Skin epidermis (tissue), 12 donors: ENCODE measurements around the gene CPNE5.

Experiments used
- H3K27ac ChIP-seq, 21 experiments: fragments of 200-600 bp; sonication (generic) in 11 of 21; one replicate each; pipeline ENCODE4 v1.5.0; 2020; ENCODE audit warnings: mild to moderate bottlenecking in 3 of 21, inconsistent platforms in 2 of 21, moderate library complexity in 2 of 21
- H3K4me3 ChIP-seq, 7 experiments: fragments of 200-600 bp; sonication (generic) in 2 of 7; one replicate each; pipeline ENCODE4 v1.5.0; 2020; ENCODE audit warnings: inconsistent platforms in 2 of 7, mild to moderate bottlenecking in 2 of 7, moderate library complexity in 1 of 7

The CPNE5 gene

GRCh38 chr6:36860126-36860525, 20.9 kb upstream of the CPNE5 start:
- Histone ChIP-seq H3K27ac (no peak overlapping the region), H3K4me3 (no peak overlapping the region)

- H3K27ac ChIP-seq: no peak overlapping the region
- no peak overlapping the region for H3K4me3 ChIP-seq
Measured at GRCh38 chr6:36858407-36858981, 19.2 kb upstream of the CPNE5 start.

- Histone ChIP-seq H3K27ac (no peak overlapping the region), H3K4me3 (no peak overlapping the region)
Measured at GRCh38 chr6:36857325-36857724, 18.1 kb upstream of the CPNE5 start.

- Histone ChIP-seq H3K27ac (no peak overlapping the region), H3K4me3 (no peak overlapping the region)
Measured at GRCh38 chr6:36856277-36856676, 17.0 kb upstream of the CPNE5 start.

- Histone ChIP-seq H3K4me3 (no peak overlapping the region), H3K27ac (no peak overlapping the region)
Measured at GRCh38 chr6:36855750-36856149, 16.5 kb upstream of the CPNE5 start.

GRCh38 chr6:36853325-36853724, 14.1 kb upstream of the CPNE5 start:
- Histone ChIP-seq H3K4me3 (no peak overlapping the region), H3K27ac (peak overlapping the region in 3 of 21 experiments; percentile 4 to 39 (median 25))

GRCh38 chr6:36852481-36853147, 13.4 kb upstream of the CPNE5 start:
- H3K27ac ChIP-seq: peak overlapping the region in 4 of 21 experiments; percentile 4 to 39 (median 18)

GRCh38 chr6:36851626-36852025, 12.4 kb upstream of the CPNE5 start:
- no peak overlapping the region for H3K27ac ChIP-seq
- no peak overlapping the region for H3K4me3 ChIP-seq

More at GRCh38 chr6:36852481-36853147, 13.4 kb upstream of the CPNE5 start:
- no peak overlapping the region for H3K4me3 ChIP-seq

- no peak overlapping the region for H3K27ac ChIP-seq
- H3K4me3 ChIP-seq: no peak overlapping the region
Measured at GRCh38 chr6:36851149-36851614, 11.9 kb upstream of the CPNE5 start.

GRCh38 chr6:36850021-36850420, 10.8 kb upstream of the CPNE5 start:
- Histone ChIP-seq H3K27ac (no peak overlapping the region), H3K4me3 (peak overlapping the region in 1 of 7 experiments; percentile 1)

- peak overlapping the region in 1 of 7 experiments; percentile 26 for H3K4me3 ChIP-seq
- H3K27ac ChIP-seq: peak overlapping the region in 5 of 21 experiments; percentile 1 to 42 (median 16)
Measured at GRCh38 chr6:36848658-36849441, 9.6 kb upstream of the CPNE5 start.

- H3K27ac ChIP-seq: no peak overlapping the region
Measured at GRCh38 chr6:36847991-36848390, 8.7 kb upstream of the CPNE5 start.

GRCh38 chr6:36847152-36847551, 7.9 kb upstream of the CPNE5 start:
- H3K4me3 ChIP-seq: no peak overlapping the region

More at GRCh38 chr6:36847991-36848390, 8.7 kb upstream of the CPNE5 start:
- no peak overlapping the region for H3K4me3 ChIP-seq

GRCh38 chr6:36845233-36845632, 6.0 kb upstream of the CPNE5 start:
- no peak overlapping the region for H3K4me3 ChIP-seq
- H3K27ac ChIP-seq: no peak overlapping the region

More at GRCh38 chr6:36847152-36847551, 7.9 kb upstream of the CPNE5 start:
- no peak overlapping the region for H3K27ac ChIP-seq

- H3K27ac ChIP-seq: no peak overlapping the region
- no peak overlapping the region for H3K4me3 ChIP-seq
Measured at GRCh38 chr6:36844232-36845170, 5.3 kb upstream of the CPNE5 start.

- no peak overlapping the region for H3K4me3 ChIP-seq
Measured at GRCh38 chr6:36843170-36843569, 3.9 kb upstream of the CPNE5 start.

GRCh38 chr6:36841756-36842155, 2.5 kb upstream of the CPNE5 start:
- Histone ChIP-seq H3K4me3 (no peak overlapping the region), H3K27ac (no peak overlapping the region)

More at GRCh38 chr6:36843170-36843569, 3.9 kb upstream of the CPNE5 start:
- no peak overlapping the region for H3K27ac ChIP-seq

- Histone ChIP-seq H3K4me3 (peak overlapping the region; percentile 31 to 54 (median 40)), H3K27ac (peak overlapping the region in 1 of 21 experiments; percentile 45)
Measured at GRCh38 chr6:36840432-36841403, 1.5 kb upstream of the CPNE5 start.
